NCI-H524 treated with DMSO at 0.1 percent for 48 hours (cell line): ENCODE results near the gene RNF125.
"Not testable (repeated sequence)": the region's sequence is repeated elsewhere in the genome, so short reads cannot be mapped to it uniquely, and the experiment has no call there.

Source experiments
- DNase-seq: peaks from one replicate; lab custom pipeline; 2025; lab: John Stamatoyannopoulos, UW

Gene RNF125

GRCh38 chr18:32025744-32026143 lies 7.1 kb downstream of the RNF125 start:
- no peak for DNase-seq

DNA sequence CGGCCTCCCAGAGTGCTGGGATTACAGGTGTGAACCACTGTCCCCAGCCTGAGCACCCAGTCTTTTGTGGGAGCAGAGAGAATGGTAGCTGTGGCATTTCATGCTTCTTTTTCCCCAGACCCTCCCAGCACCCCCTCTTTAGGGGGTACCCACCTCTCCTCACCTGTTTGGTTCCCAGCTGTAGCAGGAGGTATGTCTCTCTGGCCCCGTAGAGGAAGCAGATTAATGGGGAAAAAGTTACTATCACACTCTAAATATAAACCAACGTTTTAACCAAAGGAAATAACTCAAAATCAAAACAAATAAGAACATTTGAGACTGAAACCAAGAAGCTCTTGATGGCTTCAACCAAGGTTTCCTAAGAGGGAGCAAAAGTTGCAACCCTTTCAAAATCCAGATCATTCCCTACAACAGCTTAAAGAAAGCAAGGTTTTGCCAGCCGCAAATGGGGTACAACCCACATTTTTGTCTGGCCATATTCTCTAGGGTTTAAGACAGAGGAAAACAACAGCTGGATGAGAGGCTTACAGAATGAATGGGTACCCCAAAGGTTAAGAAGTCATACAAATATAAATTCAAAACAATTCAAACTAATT lies 8.0 kb downstream of the RNF125 start:
- no peak for DNase-seq

DNA sequence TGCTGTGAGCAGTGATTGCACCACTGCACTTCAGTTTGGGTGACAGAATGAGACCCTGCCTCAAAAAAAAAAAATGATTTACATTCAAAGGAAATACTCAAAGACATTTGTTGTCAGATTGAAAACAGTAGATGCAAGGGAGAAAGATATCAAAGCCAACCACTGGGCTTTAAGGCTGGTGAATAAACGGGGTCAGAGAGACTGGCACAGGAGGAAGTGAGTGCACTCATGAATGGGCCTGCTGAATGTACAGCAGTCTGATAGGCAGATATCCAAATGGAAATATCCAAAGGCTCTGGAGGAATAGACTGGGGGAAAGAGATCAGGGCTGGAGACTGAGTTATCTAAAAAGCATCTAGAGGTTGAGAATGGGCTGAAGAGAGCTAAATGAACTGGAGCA lies 10.9 kb downstream of the RNF125 start:
- DNase-seq: no peak

GRCh38 chr18:32032609-32033008 lies 14.0 kb downstream of the RNF125 start:
- DNase-seq: no peak

- no peak for DNase-seq
These were observed 18.0 kb downstream of the RNF125 start for GRCh38 chr18:32036506-32037180.

- no peak for DNase-seq
These were observed 19.0 kb downstream of the RNF125 start for GRCh38 chr18:32037616-32038015.

- no peak for DNase-seq
These were observed 22.3 kb downstream of the RNF125 start for GRCh38 chr18:32040936-32041335.

GRCh38 chr18:32042337-32042736 lies 23.7 kb downstream of the RNF125 start:
- no peak for DNase-seq

GRCh38 chr18:32048507-32049091 lies 30.0 kb downstream of the RNF125 start:
- no peak for DNase-seq

- no peak for DNase-seq
These were observed 31.0 kb downstream of the RNF125 start for GRCh38 chr18:32049393-32050171.

DNA sequence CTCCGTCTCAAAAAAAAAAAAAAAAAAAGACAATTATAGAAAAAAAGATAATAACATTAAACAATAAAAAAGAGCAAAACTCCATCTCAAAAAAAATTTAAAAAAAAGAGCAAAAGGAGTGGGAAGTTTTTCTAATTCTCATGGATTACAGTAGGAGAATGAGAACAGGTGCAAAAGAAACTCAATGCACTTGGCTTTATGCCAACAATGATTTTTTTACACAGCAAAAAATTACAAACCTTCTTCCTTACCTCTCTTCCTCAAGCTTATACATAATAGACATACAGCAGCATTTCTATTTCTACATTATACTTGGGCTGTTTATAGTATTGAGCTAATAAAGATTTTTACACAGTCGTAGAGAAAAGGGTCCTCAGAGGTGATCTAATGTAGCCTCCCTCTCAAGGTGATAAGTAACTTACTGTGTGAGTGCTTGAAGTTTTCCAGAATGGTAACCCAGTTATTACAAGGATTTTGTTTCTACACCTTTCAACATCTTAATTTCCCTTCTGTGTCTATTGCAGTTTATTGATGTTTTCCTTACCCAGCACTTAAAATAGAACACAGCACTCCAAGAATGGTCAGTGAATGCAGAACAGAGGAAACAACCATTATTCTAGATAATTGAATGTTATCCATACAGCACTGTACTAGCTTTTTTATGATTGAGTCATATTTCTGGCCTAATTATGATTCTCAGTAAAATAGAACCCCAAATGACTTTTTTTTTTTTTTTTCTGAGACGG lies 38.2 kb downstream of the RNF125 start:
- DNase-seq: no peak

GRCh38 chr18:32057624-32058165 lies 39.1 kb downstream of the RNF125 start:
- DNase-seq: peak; percentile 35

- DNase-seq: no peak
These were observed 41.4 kb downstream of the RNF125 start for GRCh38 chr18:32060026-32060425.

DNA sequence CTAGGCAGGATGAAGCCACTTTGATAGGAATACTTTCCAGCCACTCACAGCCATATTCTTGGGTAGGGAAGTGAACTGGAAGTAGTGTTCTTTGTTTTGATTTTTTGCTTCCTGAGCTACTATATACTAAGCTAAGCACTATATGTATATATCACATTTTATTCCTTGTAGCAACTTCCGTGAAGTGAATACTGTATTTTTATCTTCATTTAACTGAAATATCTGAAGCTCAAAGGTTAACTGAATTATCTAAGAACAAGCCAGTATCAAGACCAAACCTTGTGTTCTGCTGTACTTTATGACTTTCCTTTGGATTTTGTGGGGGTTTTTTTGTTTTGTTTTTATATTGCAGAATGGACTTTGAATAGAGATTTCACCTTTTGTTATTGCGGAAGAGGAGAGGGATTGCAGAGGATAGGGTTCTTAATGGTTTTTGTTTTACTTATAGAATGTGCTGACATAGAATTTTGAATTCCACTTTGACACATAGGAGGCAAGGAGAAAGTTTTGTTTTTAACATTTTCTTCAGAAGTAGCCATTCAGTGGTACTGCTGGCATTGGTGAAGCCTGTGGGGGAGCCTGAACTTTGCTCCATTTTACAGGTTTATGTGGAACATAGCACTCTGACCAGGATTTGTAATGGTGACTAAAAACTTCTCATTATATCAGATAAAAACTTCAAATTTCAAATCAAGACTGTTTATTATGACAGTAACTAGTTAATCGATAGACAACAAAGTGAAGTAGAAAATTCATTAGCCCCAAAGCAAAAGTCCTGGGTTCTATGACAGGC lies 48.9 kb downstream of the RNF125 start:
- DNase-seq: no peak

GRCh38 chr18:32072321-32072720 lies 53.7 kb downstream of the RNF125 start:
- DNase-seq: no peak

DNA sequence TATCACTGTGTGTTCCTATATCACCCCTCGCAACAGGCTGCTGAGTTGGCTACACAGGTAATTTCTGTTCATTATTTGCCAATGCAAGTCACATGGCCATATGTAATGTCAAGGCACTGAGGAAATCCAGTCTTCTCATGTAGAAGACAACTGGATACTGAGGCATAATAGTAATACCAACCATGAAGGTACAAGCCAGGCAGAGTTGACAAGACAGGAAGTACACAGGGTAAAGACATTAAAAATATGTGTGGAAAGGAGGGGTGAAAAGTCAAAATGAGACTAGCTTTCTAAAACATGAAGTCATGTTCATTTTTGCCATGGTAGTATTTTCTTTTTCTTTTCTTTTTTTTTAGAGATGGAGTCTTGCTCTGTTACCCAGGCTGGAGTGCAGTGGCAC lies 55.6 kb downstream of the RNF125 start:
- no peak for DNase-seq

- no peak for DNase-seq
These were observed 60.2 kb downstream of the RNF125 start for GRCh38 chr18:32078845-32079244.

- no peak for DNase-seq
These were observed 63.3 kb downstream of the RNF125 start for GRCh38 chr18:32081881-32082280.

DNA sequence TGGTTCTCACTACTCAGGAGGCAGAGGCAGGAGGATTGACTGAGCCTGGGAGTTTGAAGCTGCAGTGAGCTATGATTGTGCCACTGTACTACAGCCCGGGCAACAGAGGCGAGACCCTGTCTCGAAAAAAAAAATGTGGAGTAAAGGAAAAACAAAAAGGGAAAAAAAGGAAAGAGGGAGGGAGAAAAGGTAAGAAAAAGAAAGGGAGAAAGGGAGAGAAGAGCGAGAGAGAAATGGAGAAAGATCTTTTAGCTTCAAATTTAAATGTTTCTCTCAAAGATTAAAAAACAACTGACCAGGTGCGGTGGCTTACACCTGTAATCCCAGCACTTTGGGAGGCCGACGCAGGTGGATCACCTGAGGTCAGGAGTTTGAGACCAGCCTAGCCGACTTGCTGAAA lies 65.2 kb downstream of the RNF125 start:
- no peak for DNase-seq

- no peak for DNase-seq
These were observed 68.3 kb downstream of the RNF125 start for GRCh38 chr18:32086881-32087280.

DNA sequence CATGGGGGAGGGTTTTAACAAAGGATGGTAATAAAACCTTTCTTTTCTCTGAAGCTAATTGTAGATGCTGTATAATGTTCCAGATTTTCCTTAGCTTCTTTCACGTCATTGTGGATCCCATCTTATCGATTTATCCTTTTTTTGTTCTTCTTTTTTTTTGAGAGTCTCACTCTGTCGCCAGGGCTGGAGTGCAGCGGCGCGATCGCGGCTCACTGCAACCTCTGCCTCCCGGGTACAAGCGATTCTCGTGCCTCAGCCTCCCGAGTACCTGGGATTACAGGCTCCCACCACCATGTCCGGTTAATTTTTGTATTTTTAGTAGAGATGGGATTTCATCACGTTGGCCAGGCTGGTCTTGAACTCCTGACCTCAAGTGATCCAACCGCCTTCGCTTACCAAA lies 72.2 kb downstream of the RNF125 start:
- not testable (repeated sequence) for DNase-seq
